ENCODE measurements around the gene TUSC1.
"Not testable (repeated sequence)": the region's sequence is repeated elsewhere in the genome, so short reads cannot be mapped to it uniquely, and the experiment has no call there.

DNA sequence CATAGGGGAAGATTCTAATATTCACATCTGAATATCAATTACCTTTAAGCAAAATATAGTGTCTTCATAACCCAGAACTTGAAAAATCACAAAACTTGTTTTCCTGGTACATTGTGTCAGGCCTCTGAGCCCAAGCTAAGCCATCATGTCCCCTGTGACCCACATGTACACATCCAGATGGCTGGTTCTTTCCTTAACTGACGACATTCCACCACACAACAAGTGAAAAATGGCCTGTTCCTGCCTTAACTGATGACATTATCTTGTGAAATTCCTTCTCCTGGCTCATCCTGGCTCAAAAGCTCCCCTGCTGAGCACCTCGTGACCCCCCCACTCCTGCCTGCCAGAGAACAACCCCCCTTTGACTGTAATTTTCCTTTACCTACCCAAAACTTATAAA is 2.4 kb downstream of the TUSC1 start:
- TF ChIP-seq EZH2phosphoT487 (IDR thresholded peaks at IDR 0.05; ENCODE audit: low read length); EZH2 (optimal IDR thresholded peaks at IDR 0.05; ENCODE audit: low read depth, low read length): not testable (repeated sequence)
- TF ChIP-seq, protein P1, sequence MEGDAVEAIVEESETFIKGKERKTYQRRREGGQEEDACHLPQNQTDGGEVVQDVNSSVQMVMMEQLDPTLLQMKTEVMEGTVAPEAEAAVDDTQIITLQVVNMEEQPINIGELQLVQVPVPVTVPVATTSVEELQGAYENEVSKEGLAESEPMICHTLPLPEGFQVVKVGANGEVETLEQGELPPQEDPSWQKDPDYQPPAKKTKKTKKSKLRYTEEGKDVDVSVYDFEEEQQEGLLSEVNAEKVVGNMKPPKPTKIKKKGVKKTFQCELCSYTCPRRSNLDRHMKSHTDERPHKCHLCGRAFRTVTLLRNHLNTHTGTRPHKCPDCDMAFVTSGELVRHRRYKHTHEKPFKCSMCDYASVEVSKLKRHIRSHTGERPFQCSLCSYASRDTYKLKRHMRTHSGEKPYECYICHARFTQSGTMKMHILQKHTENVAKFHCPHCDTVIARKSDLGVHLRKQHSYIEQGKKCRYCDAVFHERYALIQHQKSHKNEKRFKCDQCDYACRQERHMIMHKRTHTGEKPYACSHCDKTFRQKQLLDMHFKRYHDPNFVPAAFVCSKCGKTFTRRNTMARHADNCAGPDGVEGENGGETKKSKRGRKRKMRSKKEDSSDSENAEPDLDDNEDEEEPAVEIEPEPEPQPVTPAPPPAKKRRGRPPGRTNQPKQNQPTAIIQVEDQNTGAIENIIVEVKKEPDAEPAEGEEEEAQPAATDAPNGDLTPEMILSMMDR (IDR thresholded peaks at IDR 0.05; ENCODE audit: low read length): not testable (repeated sequence)

All from MM.1S (cell line).